Mesothelial cell of epicardium (in vitro differentiated cells): ENCODE data around the gene MAGI2. TPM values are rescaled to one million over a fixed set of nuclear protein-coding genes. Genes with fewer than 3 reads are reported as not detected.

ENCODE experiments used
- DNase-seq, 2 experiments: peaks; one replicate each; pipeline ENCODE4 v3.0.0; 2021; ENCODE audit warnings: low spot score in 2 of 2; ENCODE audit not compliant: unreplicated experiment in 2 of 2
- H3K27ac Mint-ChIP-seq: 2 replicates; pipeline ENCODE4 v1.8.0; 2021; ENCODE audit warnings: mixed read lengths
- H3K27me3 Mint-ChIP-seq: 2 replicates; pipeline ENCODE4 v1.8.0; 2021; ENCODE audit warnings: low read depth, mixed read lengths
- H3K36me3 Mint-ChIP-seq: 2 replicates; pipeline ENCODE4 v1.8.0; 2021; ENCODE audit warnings: mixed read lengths
- H3K4me1 Mint-ChIP-seq: 2 replicates; pipeline ENCODE4 v1.8.0; 2021; ENCODE audit warnings: mixed read lengths
- H3K4me3 Mint-ChIP-seq: 2 replicates; pipeline ENCODE4 v1.8.0; 2021; ENCODE audit warnings: mild to moderate bottlenecking, moderate library complexity, mixed read lengths
- H3K9me3 Mint-ChIP-seq: 2 replicates; pipeline ENCODE4 v1.8.0; 2021; ENCODE audit warnings: mixed read lengths
- CTCF ChIP-seq: fragments of 200-600 bp; sonication (generic); IDR thresholded peaks from one replicate; pipeline ENCODE4 v1.5.0; 2021; ENCODE audit warnings: antibody characterized with exemption; ENCODE audit not compliant: unreplicated experiment
- total RNA-seq: library from RNA; stranded (reverse); gene quantifications from 3 replicates; pipeline ENCODE4 v1.2.1, GENCODE V29; 2021

MAGI2 gene
- total RNA-seq, 1 donor from 2014 or later, result 38.4 TPM

- no peak overlapping the region for H3K27ac Mint-ChIP-seq
- H3K4me1 Mint-ChIP-seq, result peaks cover 28% of the 10 kb centered on the region
- no peak for DNase-seq
- TF ChIP-seq CTCF, result no peak
- H3K9me3 Mint-ChIP-seq, result peaks cover 3% of the 10 kb centered on the region
- H3K27me3 Mint-ChIP-seq, result no peaks in the 10 kb centered on the region
- no peak overlapping the region for H3K4me3 Mint-ChIP-seq
- H3K36me3 Mint-ChIP-seq, result no peaks in the 10 kb centered on the region
Observed at GRCh38 chr7:78224923-78225322, 1228.5 kb downstream of the MAGI2 start.

- H3K4me1 Mint-ChIP-seq, result peaks cover 28% of the 10 kb centered on the region
- DNase-seq, result no peak
- peaks cover 3% of the 10 kb centered on the region for H3K9me3 Mint-ChIP-seq
- no peak overlapping the region for H3K4me3 Mint-ChIP-seq
- no peak for TF ChIP-seq CTCF
- no peaks in the 10 kb centered on the region for H3K36me3 Mint-ChIP-seq
- no peaks in the 10 kb centered on the region for H3K27me3 Mint-ChIP-seq
- H3K27ac Mint-ChIP-seq, result no peak overlapping the region
Observed at GRCh38 chr7:78223598-78223997, 1229.9 kb downstream of the MAGI2 start.

- no peak for TF ChIP-seq CTCF
- H3K27me3 Mint-ChIP-seq, result no peaks in the 10 kb centered on the region
- DNase-seq, result no peak
- H3K27ac Mint-ChIP-seq, result peak overlapping the region; percentile 51
- no peak overlapping the region for H3K4me3 Mint-ChIP-seq
- H3K9me3 Mint-ChIP-seq, result peaks cover 3% of the 10 kb centered on the region
- no peaks in the 10 kb centered on the region for H3K36me3 Mint-ChIP-seq
- peaks cover 28% of the 10 kb centered on the region for H3K4me1 Mint-ChIP-seq
Observed at GRCh38 chr7:78222001-78222751, 1231.3 kb downstream of the MAGI2 start.

GRCh38 chr7:78220754-78221153 is 1232.7 kb downstream of the MAGI2 start:
- H3K27ac Mint-ChIP-seq, result no peak overlapping the region
- H3K4me1 Mint-ChIP-seq, result peaks cover 18% of the 10 kb centered on the region
- peaks cover 3% of the 10 kb centered on the region for H3K9me3 Mint-ChIP-seq
- DNase-seq, result no peak
- no peaks in the 10 kb centered on the region for H3K36me3 Mint-ChIP-seq
- H3K4me3 Mint-ChIP-seq, result no peak overlapping the region
- TF ChIP-seq CTCF, result no peak
- H3K27me3 Mint-ChIP-seq, result no peaks in the 10 kb centered on the region

- Mint-ChIP-seq H3K4me3 (no peak overlapping the region), H3K9me3 (peaks cover 3% of the 10 kb centered on the region), H3K36me3 (no peaks in the 10 kb centered on the region), H3K27me3 (peaks cover 14% of the 10 kb centered on the region), H3K27ac (no peak overlapping the region), H3K4me1 (peaks cover 17% of the 10 kb centered on the region)
- no peak for TF ChIP-seq CTCF
- DNase-seq, result no peak
Observed at GRCh38 chr7:78218876-78219275, 1234.6 kb downstream of the MAGI2 start.
